NCI-H2107 (cell line): ENCODE measurements around the gene A3GALT2.

Experiments used
- DNase-seq: peaks from one replicate; lab custom pipeline; 2025; lab: John Stamatoyannopoulos, UW

The A3GALT2 gene

GRCh38 chr1:33332357-33332789 is 11.5 kb upstream of the A3GALT2 start:
- no peak for DNase-seq

- no peak for DNase-seq
Observed at GRCh38 chr1:33331444-33332356, 10.8 kb upstream of the A3GALT2 start.

- DNase-seq, result no peak
Observed at GRCh38 chr1:33330906-33331305, 10.0 kb upstream of the A3GALT2 start.

- no peak for DNase-seq
Observed at GRCh38 chr1:33330361-33330890, 9.5 kb upstream of the A3GALT2 start.

- no peak for DNase-seq
Observed at GRCh38 chr1:33329600-33330305, 8.9 kb upstream of the A3GALT2 start.

- no peak for DNase-seq
Observed at GRCh38 chr1:33328817-33329216, 7.9 kb upstream of the A3GALT2 start.

- DNase-seq, result no peak
Observed at GRCh38 chr1:33327587-33328325, 6.9 kb upstream of the A3GALT2 start.

- no peak for DNase-seq
Observed at GRCh38 chr1:33326785-33327184, 5.9 kb upstream of the A3GALT2 start.

GRCh38 chr1:33324677-33325575 is 4.0 kb upstream of the A3GALT2 start:
- no peak for DNase-seq

- no peak for DNase-seq
Observed at GRCh38 chr1:33323663-33324477, 3.0 kb upstream of the A3GALT2 start.

GRCh38 chr1:33322870-33323585 is 2.1 kb upstream of the A3GALT2 start:
- no peak for DNase-seq

GRCh38 chr1:33322109-33322508 is 1.2 kb upstream of the A3GALT2 start:
- DNase-seq, result no peak

GRCh38 chr1:33321178-33321577 is 280 bp upstream of the A3GALT2 start:
- DNase-seq, result no peak

GRCh38 chr1:33319949-33320618 is 814 bp downstream of the A3GALT2 start:
- no peak for DNase-seq

- no peak for DNase-seq
Observed at GRCh38 chr1:33319186-33319948, 1.5 kb downstream of the A3GALT2 start.

- DNase-seq, result no peak
Observed at GRCh38 chr1:33317946-33318345, 3.0 kb downstream of the A3GALT2 start.

- no peak for DNase-seq
Observed at GRCh38 chr1:33317354-33317753, 3.5 kb downstream of the A3GALT2 start.

GRCh38 chr1:33316601-33317000 is 4.3 kb downstream of the A3GALT2 start:
- no peak for DNase-seq
